Dendritic cell treated with granulocyte-macrophage colony-stimulating factor and Interleukin-4, amounts not matched to agents 40 ng/mL and 50 ng/mL, for 4 days (primary cell): ENCODE measurements around the gene COL26A1.

Experiments used
- H3K27ac Mint-ChIP-seq: one replicate; pipeline ENCODE4 v1.8.0; 2022; ENCODE audit warnings: mild to moderate bottlenecking, mixed read lengths
- H3K27me3 Mint-ChIP-seq: one replicate; pipeline ENCODE4 v1.8.0; 2022; ENCODE audit warnings: mild to moderate bottlenecking, mixed read lengths
- H3K36me3 Mint-ChIP-seq: one replicate; pipeline ENCODE4 v1.8.0; 2022; ENCODE audit warnings: low read depth, mixed read lengths
- H3K4me1 Mint-ChIP-seq: one replicate; pipeline ENCODE4 v1.8.0; 2022; ENCODE audit warnings: low read depth, mixed read lengths
- H3K4me3 Mint-ChIP-seq: one replicate; pipeline ENCODE4 v1.8.0; 2022; ENCODE audit warnings: mild to moderate bottlenecking, moderate library complexity, mixed read lengths
- H3K9me3 Mint-ChIP-seq: one replicate; pipeline ENCODE4 v1.8.0; 2022; ENCODE audit warnings: mixed read lengths
- intact Hi-C: fragments of 100-400 bp; cut with micrococcal nuclease; formaldehyde crosslinking; loops from one replicate; pipeline ENCODE4 v1.15.0; 2022

COL26A1 gene

DNA sequence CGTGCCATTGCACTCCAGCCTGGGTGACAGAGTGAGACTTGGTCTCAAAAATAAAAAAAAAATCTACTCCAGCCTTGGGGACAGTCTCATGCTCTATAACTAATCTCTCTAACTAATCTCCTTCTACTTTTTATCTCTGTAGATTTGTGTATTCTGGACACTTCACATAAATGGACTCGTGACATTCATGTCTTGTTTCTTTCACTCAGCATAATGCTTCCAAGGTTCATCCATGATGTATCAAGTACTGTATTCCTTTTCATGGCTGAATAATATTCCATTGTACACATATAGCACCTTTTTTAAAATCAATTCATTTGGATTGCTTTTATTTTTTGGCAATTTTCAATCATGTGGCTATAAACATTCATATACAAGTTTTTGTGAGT lies 9.8 kb upstream of the COL26A1 start:
- peaks cover 28% of the 10 kb centered on the region for H3K4me1 Mint-ChIP-seq
- peak overlapping the region; percentile 75 for H3K27ac Mint-ChIP-seq
- intact Hi-C loops: no loop called here
- H3K36me3 Mint-ChIP-seq: no peaks in the 10 kb centered on the region
- no peaks in the 10 kb centered on the region for H3K9me3 Mint-ChIP-seq
- peaks cover 36% of the 10 kb centered on the region for H3K27me3 Mint-ChIP-seq
- H3K4me3 Mint-ChIP-seq: no peak overlapping the region

DNA sequence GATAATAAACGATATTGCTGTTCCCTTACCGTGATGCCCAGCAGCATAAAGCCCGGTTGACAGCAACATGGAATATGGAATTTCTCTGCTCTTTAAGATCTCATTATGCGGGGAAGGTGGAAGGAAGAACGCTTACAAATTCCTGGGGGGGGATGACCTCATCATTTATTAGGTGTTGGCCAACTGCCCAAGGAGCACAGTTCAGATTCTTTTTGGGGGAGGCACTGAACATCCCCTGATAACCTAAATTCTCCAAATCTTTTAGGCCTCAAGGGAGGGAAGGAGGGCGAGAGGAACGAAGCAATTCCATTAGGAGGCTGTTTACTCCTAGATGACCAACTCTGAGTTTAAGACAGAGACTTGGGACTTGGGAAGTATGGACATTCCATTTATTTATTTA lies 5.2 kb upstream of the COL26A1 start:
- no peak overlapping the region for H3K4me3 Mint-ChIP-seq
- peaks cover 30% of the 10 kb centered on the region for H3K27me3 Mint-ChIP-seq
- no peaks in the 10 kb centered on the region for H3K9me3 Mint-ChIP-seq
- H3K4me1 Mint-ChIP-seq: peaks cover 18% of the 10 kb centered on the region
- no peak overlapping the region for H3K27ac Mint-ChIP-seq
- H3K36me3 Mint-ChIP-seq: no peaks in the 10 kb centered on the region
- intact Hi-C loops: no loop called here

- Mint-ChIP-seq H3K9me3 (no peaks in the 10 kb centered on the region), H3K27me3 (peaks cover 67% of the 10 kb centered on the region), H3K4me1 (peaks cover 11% of the 10 kb centered on the region), H3K27ac (no peak overlapping the region), H3K36me3 (no peaks in the 10 kb centered on the region), H3K4me3 (peak overlapping the region; percentile 68)
- intact Hi-C loops: no loop called here
Observed at GRCh38 chr7:101363196-101363733, 590 bp downstream of the COL26A1 start.

DNA sequence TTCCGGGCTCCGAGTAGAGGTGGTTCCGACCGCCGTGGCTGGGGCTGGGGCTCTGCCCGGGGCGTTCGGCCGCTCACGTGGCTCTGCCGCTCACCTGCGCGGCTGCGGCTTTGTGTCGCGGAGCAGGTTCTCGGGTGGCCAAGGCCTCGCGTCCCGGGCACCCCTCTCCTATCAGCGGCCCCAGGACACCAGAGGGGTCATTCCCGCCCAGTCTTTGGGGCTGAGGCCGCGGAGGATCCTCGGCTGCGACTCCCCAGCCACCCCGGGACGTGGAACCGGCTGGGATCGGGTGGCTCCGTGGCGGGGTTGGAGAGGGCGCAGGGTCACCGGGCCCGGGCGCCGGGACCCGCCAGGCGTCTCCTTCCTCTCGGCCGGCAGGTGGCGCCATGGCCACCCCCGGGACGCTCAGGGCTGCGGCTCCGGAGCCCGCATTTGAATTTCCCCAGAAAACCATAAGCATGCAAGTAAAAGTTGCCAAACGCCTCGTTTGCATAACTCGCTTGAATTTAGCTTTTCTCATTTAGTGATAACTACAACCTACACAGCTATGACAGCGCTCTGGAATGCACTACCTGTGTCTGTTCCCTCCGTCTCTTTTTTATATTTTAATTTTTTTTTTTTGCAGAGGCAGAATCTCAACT lies 1.2 kb downstream of the COL26A1 start:
- Mint-ChIP-seq H3K9me3 (no peaks in the 10 kb centered on the region), H3K27me3 (peaks cover 73% of the 10 kb centered on the region), H3K36me3 (no peaks in the 10 kb centered on the region), H3K4me1 (peaks cover 13% of the 10 kb centered on the region), H3K4me3 (peak overlapping the region; percentile 68), H3K27ac (no peak overlapping the region)
- intact Hi-C loops: loop anchor here (2.0 kb wide), 1 partner anchor 47 kb away; no protein-coding TSS in a partner anchor

DNA sequence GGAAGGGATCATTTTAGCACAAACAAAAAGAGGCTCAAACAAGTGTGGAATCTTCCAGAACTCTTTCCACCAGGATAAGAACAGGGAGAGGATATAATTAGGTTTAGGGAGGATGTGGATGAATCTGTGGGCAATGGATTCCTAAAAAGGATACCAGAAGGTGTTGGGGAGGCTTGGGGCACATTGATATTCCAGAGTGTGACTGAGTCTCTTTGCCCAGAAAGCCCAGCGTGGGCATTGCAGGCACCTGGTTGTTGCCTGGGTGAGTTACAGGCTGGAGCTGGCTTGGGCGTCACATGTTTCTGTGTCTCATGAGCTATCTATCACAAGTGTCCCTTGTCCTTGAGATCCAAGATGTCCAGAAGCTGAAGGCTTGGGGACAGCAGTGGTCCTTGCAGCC lies 3.3 kb downstream of the COL26A1 start:
- intact Hi-C loops: loop anchor here (2.0 kb wide), 1 partner anchor 45 kb away; no protein-coding TSS in a partner anchor
- Mint-ChIP-seq H3K4me3 (no peak overlapping the region), H3K36me3 (no peaks in the 10 kb centered on the region), H3K27ac (no peak overlapping the region), H3K27me3 (peaks cover 79% of the 10 kb centered on the region), H3K4me1 (peaks cover 20% of the 10 kb centered on the region), H3K9me3 (no peaks in the 10 kb centered on the region)

- Mint-ChIP-seq H3K27me3 (peaks cover 73% of the 10 kb centered on the region), H3K9me3 (no peaks in the 10 kb centered on the region), H3K4me3 (no peak overlapping the region), H3K4me1 (peaks cover 29% of the 10 kb centered on the region), H3K27ac (no peak overlapping the region), H3K36me3 (no peaks in the 10 kb centered on the region)
- intact Hi-C loops: no loop called here
Observed at GRCh38 chr7:101367676-101368075, 5.0 kb downstream of the COL26A1 start.

GRCh38 chr7:101368422-101369165 lies 5.9 kb downstream of the COL26A1 start:
- peaks cover 29% of the 10 kb centered on the region for H3K4me1 Mint-ChIP-seq
- no peaks in the 10 kb centered on the region for H3K9me3 Mint-ChIP-seq
- no peak overlapping the region for H3K4me3 Mint-ChIP-seq
- H3K27me3 Mint-ChIP-seq: peaks cover 74% of the 10 kb centered on the region
- no peaks in the 10 kb centered on the region for H3K36me3 Mint-ChIP-seq
- intact Hi-C loops: no loop called here
- H3K27ac Mint-ChIP-seq: no peak overlapping the region

DNA sequence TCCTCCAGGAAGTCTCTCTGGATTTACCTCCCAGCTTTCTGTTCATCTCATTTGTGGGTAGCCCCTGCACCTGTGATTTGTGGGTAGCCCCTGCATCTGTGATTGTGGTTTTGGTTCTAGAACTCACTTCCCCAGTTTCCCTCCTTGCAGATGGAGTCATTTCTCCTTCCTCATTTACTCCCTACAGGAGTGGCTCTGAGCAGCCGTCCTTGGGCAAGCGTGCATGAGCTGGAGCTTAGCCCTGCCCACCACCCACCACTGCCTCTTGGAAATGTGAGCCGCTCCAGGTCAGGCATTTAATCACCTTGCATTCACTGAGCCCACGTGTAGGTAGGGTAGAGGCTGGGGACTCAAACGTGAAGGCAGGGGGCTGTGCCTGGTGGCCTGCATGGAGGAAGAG lies 8.2 kb downstream of the COL26A1 start:
- Mint-ChIP-seq H3K36me3 (no peaks in the 10 kb centered on the region), H3K4me1 (peaks cover 29% of the 10 kb centered on the region), H3K9me3 (no peaks in the 10 kb centered on the region), H3K4me3 (peak overlapping the region; percentile 27), H3K27ac (no peak overlapping the region), H3K27me3 (peaks cover 63% of the 10 kb centered on the region)
- intact Hi-C loops: no loop called here

DNA sequence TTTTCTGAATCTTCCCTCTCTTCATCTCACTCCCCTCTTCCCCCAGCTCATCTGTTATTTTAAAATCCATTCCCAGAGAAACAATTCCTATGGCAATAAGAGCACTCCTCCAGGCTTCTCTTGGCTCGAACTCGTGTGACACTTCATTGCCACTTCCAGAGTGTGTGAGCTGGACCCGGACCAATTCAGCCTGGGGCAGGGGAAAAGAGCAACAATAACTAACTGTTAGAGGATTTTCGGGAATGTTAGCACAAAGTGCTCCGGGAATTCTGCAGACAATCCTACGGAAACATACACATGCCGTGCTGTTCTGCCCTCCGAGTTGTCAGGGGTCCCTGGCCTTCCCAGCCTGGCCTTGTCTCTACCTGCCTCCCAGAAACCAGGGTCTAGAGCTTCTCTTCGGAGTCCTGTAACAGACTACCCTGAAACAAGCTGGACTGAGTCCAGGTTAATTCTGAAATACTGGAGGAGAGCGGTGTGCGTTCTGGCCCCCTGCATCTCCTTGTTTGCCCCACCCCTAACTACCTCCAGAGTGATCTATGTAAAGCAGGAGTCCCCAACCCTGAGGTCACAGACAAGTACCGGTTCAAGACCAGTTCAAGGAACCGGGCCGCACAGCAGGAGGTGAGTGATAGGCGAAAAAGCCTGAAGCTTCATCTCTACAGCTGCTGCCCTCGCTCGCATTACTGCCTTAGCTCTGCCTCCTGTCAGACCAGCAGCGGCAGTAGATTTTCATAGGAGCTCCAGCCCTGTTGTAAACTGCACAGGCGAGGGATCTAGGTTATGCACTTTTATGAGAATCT lies 11.3 kb downstream of the COL26A1 start:
- Mint-ChIP-seq H3K4me1 (peaks cover 17% of the 10 kb centered on the region), H3K9me3 (no peaks in the 10 kb centered on the region), H3K4me3 (no peak overlapping the region), H3K36me3 (no peaks in the 10 kb centered on the region), H3K27ac (no peak overlapping the region), H3K27me3 (peaks cover 45% of the 10 kb centered on the region)
- intact Hi-C loops: no loop called here

DNA sequence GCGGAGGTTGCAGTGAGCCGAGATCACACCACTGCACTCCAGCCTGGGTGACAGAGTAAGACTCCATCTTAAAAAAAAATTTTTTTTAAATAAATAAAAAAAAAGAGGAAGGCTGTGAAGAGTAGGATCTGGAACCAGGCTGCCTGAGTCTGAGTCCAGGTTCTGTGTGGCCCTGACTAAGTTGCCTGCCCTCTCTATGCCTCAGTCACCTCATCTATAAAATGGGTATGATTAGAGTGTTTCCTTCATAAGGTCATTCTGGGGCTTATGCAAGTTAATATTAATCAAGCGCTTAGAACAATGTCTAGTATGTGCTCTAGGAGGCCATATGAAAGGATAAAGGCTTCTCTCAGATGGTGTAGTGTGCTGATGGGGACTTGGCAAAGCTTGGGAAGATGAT lies 12.3 kb downstream of the COL26A1 start:
- intact Hi-C loops: no loop called here
- H3K36me3 Mint-ChIP-seq: no peaks in the 10 kb centered on the region

GRCh38 chr7:101376601-101377000 lies 13.9 kb downstream of the COL26A1 start:
- H3K27me3 Mint-ChIP-seq: peaks cover 42% of the 10 kb centered on the region

More for the DNA sequence above, 12.3 kb downstream of the COL26A1 start:
- H3K27me3 Mint-ChIP-seq: peaks cover 44% of the 10 kb centered on the region
- H3K27ac Mint-ChIP-seq: no peak overlapping the region
- H3K4me3 Mint-ChIP-seq: no peak overlapping the region
- H3K9me3 Mint-ChIP-seq: no peaks in the 10 kb centered on the region
- peaks cover 17% of the 10 kb centered on the region for H3K4me1 Mint-ChIP-seq

DNA sequence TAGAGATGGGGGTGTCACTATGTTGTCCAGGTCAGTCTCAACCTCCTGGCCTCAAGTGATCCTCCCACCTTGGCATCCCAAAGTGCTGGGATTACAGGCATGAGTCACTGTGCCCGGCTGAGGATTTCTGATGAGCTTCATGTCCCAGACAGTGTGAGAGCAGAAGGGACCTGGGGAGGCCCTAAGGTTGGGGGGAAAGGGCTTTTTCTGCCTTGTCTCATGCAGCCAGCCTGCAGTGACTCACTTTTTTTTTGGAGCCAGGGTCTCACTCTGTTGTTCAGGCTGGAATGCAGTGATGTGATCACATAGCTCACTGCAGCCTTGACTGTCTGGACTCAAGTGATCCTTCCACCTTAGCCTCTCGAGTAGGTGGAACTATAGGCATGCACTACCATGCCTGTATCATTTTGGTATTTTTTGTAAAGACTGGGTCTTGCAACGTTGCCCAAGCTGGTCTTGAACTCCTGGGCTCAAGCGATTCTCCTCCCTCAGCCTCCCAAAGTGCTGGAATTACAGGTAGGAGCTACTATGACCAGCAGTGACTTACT lies 14.6 kb downstream of the COL26A1 start:
- no peaks in the 10 kb centered on the region for H3K36me3 Mint-ChIP-seq
- intact Hi-C loops: no loop called here
- no peak overlapping the region for H3K4me3 Mint-ChIP-seq
- no peaks in the 10 kb centered on the region for H3K9me3 Mint-ChIP-seq
- no peaks in the 10 kb centered on the region for H3K4me1 Mint-ChIP-seq
- no peak overlapping the region for H3K27ac Mint-ChIP-seq
- H3K27me3 Mint-ChIP-seq: peaks cover 36% of the 10 kb centered on the region

More at GRCh38 chr7:101376601-101377000, 13.9 kb downstream of the COL26A1 start:
- Mint-ChIP-seq H3K27ac (no peak overlapping the region), H3K9me3 (no peaks in the 10 kb centered on the region), H3K4me3 (no peak overlapping the region), H3K36me3 (no peaks in the 10 kb centered on the region), H3K4me1 (peaks cover 2% of the 10 kb centered on the region)
- intact Hi-C loops: no loop called here

GRCh38 chr7:101378751-101379174 lies 16.1 kb downstream of the COL26A1 start:
- intact Hi-C loops: no loop called here
- H3K27ac Mint-ChIP-seq: no peak overlapping the region

More at GRCh38 chr7:101378751-101379174, 16.1 kb downstream of the COL26A1 start:
- Mint-ChIP-seq H3K27me3 (peaks cover 24% of the 10 kb centered on the region), H3K36me3 (no peaks in the 10 kb centered on the region), H3K9me3 (no peaks in the 10 kb centered on the region), H3K4me1 (no peaks in the 10 kb centered on the region), H3K4me3 (no peak overlapping the region)
